A549 (cell line): Measurements from ENCODE around the gene CTSK.

Experiments
- HDAC2 ChIP-seq: fragments of 200-600 bp; sonication (generic); IDR thresholded peaks from 2 replicates; pipeline ENCODE4 v1.6.1; 2016
- JUN ChIP-seq, 2 experiments: fragments of >200 bp; sonication (Bioruptor Twin); formaldehyde crosslinking; IDR thresholded peaks; 2 replicates in 1 of 2; 3 replicates in 1 of 2; pipeline ENCODE4 v1.6.1; 2016 to 2017
- RNF2 ChIP-seq: fragments of 200-600 bp; sonication (generic); IDR thresholded peaks from 2 replicates; pipeline ENCODE4 v1.6.1; 2016; ENCODE audit warnings: low read depth, mild to moderate bottlenecking, antibody characterized with exemption, moderate library complexity, borderline replicate concordance
- TF ChIP-seq, protein P1 (sequence below): fragments of >200 bp; sonication (Bioruptor Twin); formaldehyde crosslinking; IDR thresholded peaks from 3 replicates; pipeline ENCODE4 v1.5.1; 2016

GRCh38 chr1:150749720-150750311 lies 58.2 kb downstream of the CTSK start:
- TF ChIP-seq RNF2, result no peak
- TF ChIP-seq JUN (IDR thresholded peaks at IDR 0.05), result no peak
- TF ChIP-seq, protein P1, sequence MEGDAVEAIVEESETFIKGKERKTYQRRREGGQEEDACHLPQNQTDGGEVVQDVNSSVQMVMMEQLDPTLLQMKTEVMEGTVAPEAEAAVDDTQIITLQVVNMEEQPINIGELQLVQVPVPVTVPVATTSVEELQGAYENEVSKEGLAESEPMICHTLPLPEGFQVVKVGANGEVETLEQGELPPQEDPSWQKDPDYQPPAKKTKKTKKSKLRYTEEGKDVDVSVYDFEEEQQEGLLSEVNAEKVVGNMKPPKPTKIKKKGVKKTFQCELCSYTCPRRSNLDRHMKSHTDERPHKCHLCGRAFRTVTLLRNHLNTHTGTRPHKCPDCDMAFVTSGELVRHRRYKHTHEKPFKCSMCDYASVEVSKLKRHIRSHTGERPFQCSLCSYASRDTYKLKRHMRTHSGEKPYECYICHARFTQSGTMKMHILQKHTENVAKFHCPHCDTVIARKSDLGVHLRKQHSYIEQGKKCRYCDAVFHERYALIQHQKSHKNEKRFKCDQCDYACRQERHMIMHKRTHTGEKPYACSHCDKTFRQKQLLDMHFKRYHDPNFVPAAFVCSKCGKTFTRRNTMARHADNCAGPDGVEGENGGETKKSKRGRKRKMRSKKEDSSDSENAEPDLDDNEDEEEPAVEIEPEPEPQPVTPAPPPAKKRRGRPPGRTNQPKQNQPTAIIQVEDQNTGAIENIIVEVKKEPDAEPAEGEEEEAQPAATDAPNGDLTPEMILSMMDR, result no peak
- TF ChIP-seq HDAC2, result no peak
